ENCODE measurements around the gene CTU2.
"Not testable (repeated sequence)": the region's sequence is repeated elsewhere in the genome, so short reads cannot be mapped to it uniquely, and the experiment has no call there.

Gene CTU2

DNA sequence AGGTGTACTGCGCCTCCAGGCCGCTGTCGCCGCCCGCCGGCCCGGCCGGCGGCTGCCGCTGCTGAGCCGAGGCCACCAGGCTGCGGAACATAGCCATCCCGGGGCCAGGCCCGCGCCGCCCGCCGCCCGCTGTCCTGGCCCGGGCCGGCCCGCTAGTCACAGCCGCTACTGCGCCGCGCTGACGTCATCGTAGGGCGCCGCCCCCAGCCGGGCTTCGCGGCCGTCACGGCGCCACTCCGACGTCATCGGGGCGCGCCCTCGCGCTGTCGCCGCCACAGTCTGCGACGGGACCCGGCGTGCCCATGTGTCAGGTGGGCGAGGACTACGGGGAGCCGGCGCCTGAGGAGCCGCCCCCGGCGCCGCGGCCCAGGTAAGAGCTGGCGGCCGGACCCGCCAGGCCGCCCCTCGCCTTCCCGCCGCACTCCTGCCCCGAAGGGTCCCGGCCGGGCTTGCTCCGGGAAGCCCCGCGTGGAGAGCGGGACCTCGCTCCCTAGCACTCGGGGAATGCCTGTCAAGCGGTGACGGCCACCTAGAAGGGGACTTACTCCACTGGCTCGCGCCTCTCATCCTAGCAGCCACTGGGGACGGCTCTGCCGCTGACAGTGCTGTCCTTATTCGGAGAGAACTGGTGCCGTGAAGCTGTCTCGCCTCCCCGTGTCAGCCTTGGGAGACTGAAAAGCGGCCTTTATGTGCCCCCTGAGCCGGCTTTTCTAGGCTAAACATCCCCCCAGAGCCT, at the start of gene CTU2, which contains the start of gene RNF166:
Gene CTU2 (plus strand): TSS at position 275 of the 736 bp plus-strand sequence. CDS start 28 bp downstream, at position 303.
Gene RNF166 (minus strand): TSS at position 180 of the 736 bp plus-strand sequence. CDS start 83 bp downstream, at position 97.
- peak; percentile 83 for DNase-seq

DNA sequence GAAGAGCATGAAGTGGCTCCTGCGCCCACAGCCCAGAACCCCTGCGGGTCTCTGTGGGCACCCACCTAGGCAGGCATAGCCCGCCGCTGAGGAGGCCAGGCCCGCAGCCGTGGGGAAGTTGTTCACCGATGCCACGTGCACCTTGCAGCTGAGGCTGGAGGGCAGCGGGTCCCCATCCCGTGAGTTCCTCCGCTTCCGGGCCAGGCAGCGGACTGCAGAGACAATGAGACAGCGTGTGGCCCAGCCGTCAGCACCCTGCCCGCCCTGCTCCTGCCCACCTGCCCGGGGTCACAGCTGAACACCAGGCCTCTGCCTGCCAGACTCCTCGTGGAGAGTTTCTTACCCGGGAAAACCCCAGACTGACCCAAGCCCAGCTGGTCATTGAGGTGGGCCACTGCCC, 48.9 kb upstream of the CTU2 start:
- no peak for DNase-seq

DNA sequence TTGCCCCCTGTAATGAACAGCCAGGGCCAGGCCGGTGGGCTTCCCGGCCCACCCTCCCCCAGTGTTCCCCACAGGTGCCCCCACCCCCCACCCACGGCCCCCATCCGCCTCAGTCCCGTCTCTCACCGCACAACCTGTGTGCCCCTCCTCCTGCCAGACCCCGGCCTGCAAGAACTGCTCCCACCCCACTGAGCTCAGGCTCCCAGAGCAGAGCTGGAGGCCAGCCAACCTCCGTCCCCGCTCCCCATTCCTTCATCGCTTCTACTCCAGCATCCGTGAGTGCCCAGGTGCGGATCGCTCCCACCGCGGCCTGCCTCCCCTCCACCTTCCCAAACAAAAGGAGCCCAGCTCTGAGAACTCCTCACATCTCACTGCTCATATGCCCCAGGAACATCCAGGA, 47.6 kb upstream of the CTU2 start:
- no peak for DNase-seq

DNA sequence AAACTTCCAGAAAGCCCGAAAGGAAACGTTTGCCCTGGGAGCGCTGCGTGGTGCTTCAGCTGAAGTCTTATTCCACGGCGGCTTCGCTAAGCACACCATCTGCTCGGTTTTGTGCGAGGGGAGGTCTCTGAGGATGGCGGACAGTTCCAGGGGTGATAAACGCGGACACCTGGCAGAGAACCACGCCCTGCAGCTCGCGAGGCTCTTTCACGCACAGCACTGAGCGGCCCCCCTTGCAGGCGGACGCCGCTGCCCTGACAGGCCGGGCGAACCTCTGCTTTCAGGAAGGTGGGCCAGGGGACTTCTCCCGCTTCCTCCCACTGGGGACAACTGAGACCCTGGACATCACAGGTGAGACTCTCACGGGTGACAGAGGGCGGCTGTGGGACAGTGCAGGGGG, 47.1 kb upstream of the CTU2 start:
- DNase-seq, result no peak

DNA sequence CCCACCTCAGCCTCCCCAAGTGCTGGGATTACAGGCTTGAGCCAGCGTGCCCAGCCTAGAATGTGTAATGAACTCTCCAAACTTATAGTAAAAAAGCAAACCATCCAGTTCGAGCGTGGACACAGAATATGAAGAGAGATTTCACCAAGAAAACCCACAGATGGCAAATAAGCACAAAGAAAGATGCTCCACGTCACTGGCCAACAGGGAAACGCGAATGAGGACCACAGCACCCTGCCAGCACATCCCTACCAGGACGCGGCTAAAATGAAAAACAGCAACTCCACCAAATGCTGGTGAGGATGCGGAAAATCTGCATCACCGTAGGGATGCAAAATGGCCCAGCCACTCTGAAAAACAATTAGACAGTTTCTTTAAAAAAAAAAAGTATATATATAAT, 44.8 kb upstream of the CTU2 start:
- no peak for DNase-seq

DNA sequence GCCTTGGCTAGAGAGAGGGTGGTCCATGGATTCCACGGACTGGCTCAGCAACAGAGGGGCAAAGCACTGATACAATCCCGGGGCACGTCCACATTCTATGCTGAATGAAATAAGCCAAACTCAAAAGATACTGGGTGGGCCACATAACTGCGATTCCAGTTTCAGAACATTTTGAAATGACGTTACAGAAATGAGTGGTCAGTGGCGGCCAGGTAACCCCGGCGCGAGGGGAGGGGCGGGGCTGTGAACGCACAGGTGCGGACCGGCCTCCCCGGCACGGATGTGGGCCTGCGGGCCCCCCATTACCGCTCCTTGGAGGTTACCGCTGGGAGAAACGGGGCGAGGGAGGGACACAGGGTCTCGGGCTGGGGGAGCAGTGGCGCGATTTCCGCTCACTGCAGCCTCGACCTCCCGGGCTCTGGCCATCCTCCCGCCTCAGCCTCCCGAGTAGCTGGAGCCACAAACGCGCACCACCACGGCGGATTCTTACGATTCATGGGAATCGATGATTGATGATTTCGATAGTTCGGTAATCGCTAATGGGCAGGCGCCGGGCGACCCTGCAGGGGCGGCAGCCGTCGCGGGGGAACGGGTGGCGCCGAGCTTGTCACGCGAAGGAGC, 44.0 kb upstream of the CTU2 start:
- no peak for DNase-seq

DNA sequence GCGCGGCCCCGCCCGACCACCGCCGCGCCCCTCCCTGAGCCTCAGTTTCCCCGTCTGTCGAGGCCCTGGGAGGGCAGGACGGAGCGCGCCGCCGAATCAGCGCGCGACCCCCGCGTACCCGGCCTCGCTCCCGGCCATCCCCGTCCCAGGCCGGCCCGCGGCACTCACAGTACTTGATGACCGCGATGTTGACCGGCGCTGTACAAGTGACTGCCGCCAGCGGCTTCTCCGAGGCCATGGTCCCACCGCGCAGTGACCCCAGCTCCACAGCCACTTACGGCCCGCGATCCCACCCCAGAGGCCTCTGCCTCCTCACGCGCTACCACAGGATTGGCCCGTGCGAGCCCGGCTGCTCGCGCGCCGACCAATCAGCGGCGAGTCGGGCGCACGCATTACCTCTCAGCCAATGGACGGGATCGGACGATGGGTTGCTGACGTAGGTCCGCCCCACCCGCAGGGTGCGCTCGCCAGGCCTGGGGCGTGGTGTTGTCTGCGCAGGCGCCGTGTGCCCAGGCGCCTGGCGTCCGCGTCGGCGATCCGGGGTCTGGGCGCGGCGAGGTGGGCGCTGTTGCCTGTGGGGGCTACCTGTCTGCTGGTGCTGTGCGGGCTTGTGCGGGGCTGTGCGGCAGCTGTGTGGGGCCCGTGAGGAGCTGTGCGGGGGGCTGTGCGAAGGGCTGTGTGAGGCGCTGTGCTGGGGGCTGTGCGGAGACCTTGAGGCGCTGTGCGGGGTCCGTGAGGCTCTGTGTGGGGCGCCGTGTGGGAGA, 43.3 kb upstream of the CTU2 start, which contains the start of gene MVD:
Gene MVD (minus strand): TSS at position 249 of the 764 bp plus-strand sequence. CDS start 11 bp downstream, at position 238.
- peak; percentile 98 for DNase-seq

DNA sequence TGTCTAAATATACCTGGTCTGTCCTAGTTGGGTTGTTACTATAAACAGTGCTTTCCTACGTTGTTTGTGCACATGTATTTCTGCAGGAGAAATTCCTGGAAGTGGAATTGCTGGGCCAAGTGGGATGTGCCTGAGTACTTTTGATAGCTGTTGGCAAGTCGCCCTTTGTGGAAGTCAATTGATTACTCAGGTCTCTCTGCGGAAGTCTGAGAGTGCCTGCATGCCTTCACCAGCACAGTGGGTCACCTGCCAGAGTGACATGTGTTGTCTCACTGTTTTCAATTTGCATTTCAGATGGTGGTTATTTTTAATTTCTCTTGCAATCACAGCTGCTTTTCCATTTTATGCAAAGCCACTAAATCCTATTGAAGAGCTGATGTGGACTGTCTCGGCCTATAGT, 41.2 kb upstream of the CTU2 start:
- DNase-seq, result no peak

DNA sequence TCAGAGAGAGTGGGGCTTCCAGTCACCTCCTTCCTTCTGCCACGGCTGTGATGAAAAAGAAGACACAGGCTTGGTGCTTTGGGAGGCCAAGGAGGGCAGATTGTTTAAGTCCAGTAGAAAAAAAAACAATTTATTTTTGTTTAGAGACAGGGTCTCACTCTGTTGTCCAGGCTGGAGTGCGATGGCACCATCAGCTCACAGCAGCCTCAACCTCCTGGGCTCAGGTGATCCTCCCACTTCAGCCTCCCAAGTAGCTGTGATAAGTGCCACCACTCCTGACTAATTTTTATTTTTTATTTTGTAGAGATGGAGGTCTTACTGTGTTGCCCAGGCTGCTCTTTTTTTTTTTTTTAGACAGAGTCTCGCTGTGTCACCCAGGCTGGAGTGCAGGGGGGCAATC, 40.7 kb upstream of the CTU2 start:
- DNase-seq, result no peak

DNA sequence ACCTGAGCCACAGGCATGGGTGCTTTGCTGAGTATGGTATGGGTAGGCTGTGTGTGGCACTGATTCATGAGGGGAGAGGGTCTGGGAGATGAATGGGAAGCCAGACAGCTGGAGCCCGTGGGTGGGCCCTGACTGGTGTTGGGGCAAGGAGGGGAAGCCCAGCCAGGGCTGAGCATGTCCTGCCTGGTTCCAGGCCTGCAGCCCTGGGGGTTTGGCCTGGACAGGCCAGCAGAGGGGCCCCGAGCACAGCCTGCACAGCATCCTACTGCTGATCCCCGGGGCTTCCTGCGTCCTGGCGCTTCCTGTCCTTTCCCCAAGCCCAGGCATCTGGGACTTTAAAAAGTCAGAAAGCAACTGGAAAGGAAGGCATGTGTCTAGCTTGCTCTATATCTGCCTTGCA, 38.8 kb upstream of the CTU2 start:
- DNase-seq, result no peak

DNA sequence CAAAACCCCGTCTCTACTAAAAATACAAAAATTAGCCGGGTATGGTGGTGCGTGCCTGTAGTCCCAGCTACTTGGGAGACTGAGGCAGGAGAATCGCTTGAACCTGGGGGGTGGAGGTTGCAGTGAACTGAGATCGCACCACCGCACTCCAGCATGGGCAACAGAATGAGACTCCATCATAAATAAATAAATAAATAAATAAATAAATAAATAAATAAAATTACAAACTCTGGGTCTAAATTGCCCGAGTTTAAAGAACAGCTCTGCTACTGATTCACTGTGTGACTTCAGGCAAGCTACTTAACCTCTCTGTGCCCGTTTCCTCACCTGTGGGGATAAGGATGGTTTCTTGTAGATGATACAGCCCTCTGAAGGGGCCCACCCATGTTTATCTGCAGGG, 36.8 kb upstream of the CTU2 start:
- DNase-seq, result not testable (repeated sequence)

DNA sequence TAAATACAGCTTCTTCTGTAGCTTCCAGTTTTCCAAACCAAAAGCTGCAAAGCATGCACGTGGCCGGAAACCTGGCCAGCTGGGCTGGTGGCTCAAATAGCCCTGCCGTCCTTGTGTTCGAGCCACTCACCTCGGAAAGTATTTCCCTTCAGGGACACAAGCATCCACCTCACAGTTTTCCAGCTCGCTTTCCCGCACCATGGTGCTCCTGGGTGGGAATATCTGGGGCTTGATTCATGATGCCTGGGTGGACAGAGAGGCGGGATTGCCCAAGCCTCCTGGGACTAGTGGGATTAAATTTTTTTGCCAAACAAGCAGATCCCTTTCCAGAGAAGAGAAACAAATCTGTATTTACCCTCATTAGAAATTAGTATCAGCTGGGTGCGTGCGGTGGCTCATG, 36.3 kb upstream of the CTU2 start:
- DNase-seq, result no peak

DNA sequence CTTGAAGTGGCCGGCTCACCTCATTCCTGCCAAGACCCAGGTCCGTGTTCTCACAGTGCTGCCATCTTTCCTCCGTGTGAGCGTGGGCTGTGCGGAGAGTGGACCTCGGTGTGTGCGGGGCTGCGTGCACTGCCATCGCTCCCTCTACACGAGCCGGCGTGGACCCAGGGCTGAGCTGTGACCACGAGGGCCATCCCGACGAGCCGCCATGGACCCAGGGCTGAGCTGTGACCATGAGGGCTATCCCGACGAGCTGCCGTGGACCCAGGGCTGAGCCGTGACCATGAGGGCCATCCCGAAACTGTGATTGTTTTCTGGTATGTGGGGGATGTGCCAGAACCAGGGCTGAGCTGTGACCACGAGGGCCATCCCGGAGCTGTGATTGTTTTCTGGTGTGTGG, 34.5 kb upstream of the CTU2 start:
- no peak for DNase-seq

DNA sequence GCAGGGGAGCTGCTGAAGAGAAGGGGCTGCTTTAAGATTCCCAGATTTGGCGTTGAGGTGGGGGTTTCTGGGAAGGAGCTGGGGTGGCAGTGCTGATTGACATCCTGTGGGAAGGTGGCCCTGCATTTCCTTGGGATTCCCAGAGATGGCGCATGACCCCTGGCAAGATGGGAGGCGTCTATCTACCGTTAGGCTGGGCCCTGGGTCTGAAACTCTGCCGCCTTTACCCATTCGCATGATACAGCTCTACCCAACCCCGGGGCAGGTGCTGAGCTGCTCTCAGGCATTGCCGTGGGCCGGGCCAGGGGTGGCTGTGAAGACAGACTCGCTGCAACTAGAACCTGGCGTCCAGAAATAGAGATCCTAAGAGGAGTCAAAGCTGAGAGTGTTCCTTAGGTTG, 33.5 kb upstream of the CTU2 start:
- no peak for DNase-seq

DNA sequence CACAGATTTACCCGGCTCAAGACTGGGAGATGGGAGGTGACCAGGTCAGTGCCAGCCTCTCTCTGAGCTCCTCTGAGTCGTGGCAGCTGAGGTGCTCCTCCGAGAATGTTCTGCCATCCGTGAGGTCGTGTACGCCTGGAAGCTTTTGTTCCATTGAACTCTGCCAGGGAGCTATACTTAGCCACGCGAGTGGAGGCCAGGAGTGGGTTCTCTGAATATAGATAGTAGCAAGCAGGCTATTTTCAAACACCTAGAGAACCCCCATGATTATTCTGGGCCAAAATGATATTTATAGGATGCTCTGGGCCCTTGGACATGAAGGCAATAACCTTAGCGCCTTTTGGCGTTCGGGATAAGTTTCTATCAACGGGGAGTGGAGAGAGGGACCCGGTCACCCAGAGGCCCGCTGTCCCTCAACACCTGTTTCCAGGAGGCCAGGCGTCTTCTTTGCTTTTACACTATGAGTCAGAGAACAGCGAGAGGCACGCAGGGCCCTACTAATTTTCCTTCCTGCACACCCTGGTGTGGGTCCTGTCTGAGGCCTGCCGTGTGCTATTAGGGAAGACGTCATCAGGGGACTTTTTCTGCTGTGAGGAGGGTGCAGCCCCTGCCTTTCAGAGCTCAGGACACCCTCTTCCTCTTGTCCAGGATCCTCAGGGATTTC, 32.5 kb upstream of the CTU2 start:
- no peak for DNase-seq

DNA sequence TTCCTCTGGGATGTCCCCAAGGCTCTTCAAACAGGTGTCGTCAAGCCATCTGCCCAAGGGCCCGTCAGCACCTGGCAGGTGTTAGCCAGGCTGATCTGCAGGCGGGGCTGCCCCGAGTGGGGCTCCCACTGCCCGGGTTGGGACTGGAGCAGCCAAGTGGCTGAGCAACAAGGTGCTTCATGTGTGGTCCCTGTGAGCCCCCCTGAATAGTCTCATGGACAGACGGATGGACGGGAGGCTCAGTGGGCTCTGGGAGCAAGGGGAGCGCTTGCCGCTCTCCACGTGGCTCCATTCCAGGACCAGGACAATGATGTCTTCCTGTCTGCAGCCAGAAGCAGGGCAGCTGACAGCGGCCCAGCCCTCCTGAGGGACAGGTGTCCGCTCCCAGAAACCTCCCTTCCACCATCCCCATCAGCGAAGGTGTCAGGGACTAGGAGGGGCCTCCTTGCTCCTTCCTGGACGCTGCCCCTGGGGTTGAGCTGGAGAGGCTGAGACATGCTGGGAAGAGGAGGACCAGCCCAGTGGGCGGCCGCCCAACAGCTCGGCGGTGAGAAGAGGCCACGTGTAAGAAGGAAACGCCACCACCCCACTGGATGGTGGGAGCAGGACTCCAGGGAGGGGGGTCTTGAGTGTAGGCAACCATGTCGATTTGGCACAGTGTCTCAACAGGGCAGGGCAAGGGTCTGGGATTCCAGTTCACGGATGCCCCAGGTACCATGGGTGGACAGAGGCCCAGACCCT, 29.6 kb upstream of the CTU2 start:
- DNase-seq, result no peak

DNA sequence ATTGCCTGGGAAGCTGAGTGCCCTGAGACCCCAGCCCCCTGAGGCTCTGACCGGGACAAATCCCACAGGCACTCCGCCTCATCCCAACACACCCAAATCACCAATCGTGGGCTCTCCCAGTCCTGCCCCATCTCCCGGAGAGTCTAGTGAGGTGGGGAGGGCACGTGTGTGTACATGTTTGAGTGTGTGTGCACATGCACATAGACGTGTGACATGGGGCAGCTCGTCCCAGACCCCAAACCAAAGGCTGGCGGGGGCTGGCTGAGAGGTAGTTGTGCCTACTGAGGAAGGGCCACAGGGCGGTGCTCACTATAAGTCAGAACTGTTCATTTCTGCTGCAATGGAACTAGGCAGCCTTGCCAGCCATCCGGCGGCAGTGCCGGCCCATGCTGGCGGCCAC, 28.6 kb upstream of the CTU2 start:
- DNase-seq, result no peak

DNA sequence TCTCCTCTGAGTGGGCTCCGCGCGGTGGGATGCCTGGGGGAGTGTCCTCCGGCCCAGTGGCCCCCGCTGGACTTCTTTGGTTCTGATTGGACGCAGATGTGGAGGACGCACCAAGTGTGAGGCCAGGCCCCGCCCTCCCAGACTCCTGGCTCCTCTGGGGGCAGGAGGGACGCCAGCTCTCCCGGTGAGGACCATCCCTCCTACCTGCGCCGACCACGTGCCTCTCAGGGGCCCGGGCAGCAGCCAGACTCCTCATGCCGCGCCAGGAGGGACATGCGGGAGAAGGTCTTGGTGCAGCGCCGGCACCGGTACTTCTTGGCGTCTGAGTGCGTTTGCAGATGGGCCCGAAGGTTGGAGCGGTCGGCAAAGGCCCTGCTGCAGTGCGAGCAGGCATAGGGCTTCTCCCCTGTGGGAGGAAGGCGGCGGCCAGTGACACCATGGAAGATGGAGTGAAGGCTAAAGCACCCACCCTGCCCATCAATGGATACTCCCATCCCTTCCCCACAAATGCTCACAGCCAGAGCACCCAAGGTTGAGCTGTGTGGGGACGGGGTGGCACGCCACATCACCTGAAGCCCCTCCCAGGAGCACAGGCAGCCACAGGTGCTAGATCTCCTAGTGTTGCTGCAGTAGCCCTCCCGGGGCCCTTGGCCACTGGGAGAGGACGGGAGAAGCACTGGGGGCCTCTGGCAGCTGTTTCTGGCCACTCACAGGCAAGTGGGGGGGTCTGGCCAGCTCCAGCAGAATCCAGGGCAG, 27.9 kb upstream of the CTU2 start:
- no peak for DNase-seq

DNA sequence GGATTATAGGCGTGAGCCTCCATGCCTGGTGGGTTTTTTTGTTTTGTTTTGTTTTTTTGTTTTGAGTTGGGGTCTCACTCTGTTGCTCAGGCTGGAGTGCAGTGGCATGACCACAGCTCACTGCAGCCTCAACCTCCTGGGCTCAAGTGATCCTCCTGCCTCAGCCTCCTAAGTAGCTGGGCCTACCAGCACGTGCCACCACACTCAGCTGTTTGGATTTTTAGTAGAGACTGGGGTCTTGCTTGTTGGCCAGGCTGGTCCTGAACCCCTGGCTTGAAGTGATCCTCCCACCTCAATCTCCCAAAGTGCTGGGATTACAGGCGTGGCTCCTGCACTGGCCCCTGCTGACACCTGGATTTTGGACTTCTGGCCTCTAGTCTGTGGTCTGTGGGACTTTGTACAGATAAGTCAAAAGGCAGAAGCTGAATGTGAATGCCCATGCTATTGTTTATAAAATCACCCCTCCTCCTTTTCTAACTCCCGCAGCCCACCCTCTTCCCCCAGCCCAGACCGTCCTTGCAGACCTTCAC, 25.7 kb upstream of the CTU2 start:
- DNase-seq, result no peak

DNA sequence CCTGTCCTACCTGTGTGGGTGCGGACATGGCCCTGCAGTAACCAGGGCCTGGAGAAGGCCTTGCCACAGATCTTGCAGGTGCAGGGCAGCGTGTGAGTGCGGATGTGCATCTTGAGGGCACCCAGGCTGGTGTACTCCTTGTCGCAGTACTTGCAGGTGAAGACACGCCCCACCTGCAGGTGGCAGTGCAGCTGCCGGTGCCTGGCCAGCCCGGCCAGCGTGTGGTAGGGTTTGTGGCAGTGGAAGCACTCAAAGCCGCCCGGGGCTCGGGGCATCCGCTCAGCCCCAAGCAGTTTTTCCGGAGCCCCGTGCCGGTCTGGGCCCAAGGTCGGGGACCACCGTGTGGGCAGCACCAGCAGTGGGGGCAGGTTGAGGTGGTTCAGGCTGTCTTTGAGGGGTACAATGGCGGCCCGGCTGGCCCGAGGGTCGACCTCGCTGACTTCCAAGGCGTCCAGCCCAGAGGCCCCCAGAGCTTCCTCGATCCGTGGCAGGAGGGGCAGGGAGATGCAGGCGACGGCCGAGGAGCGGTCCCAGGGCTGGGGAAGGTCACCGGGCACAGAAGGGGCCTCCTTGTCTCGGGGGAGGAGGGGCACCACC, 25.1 kb upstream of the CTU2 start:
- no peak for DNase-seq

All from EL (cell line).